GM12801 (cell line): ENCODE data around the gene RIC8A.

Source experiments
- CTCF ChIP-seq: IDR thresholded peaks from one replicate; pipeline ENCODE4 v1.5.1; 2011; ENCODE audit warnings: control low read depth; ENCODE audit not compliant: insufficient read length; ENCODE audit errors: extremely low read depth

RIC8A gene

GRCh38 chr11:215581-216037 lies 8.1 kb downstream of the RIC8A start:
- TF ChIP-seq CTCF, result no peak

- no peak for TF ChIP-seq CTCF
Observed at GRCh38 chr11:216081-216974, 8.8 kb downstream of the RIC8A start.

- no peak for TF ChIP-seq CTCF
Observed at GRCh38 chr11:217704-218103, 10.2 kb downstream of the RIC8A start.

GRCh38 chr11:218815-219593 lies 11.5 kb downstream of the RIC8A start:
- TF ChIP-seq CTCF, result no peak

- TF ChIP-seq CTCF, result no peak
Observed at GRCh38 chr11:221539-221938, 14.0 kb downstream of the RIC8A start.

- TF ChIP-seq CTCF, result no peak
Observed at GRCh38 chr11:221998-222789, 14.7 kb downstream of the RIC8A start.
